ENCODE measurements around the gene CBFA2T3. TPM values are rescaled to one million over a fixed set of nuclear protein-coding genes. Genes with fewer than 3 reads are reported as not detected.

The CBFA2T3 gene
- total and polyA plus RNA-seq, 8 donors = 3.8 to 10.4 (median 5.4) TPM

GRCh38 chr16:88943741-88944140, 33.3 kb downstream of the CBFA2T3 start:
- ATAC-seq (no peak), DNase-seq (peak in 1 of 4 donors; percentile 74)
- Histone ChIP-seq H3K36me3 (no peaks in the 10 kb centered on the region), H3K4me1 (peaks cover 6 to 36% of the 10 kb centered on the region in 2 donors), H3K27ac (no peak overlapping the region), H3K9me3 (no peaks in the 10 kb centered on the region), H3K4me3 (no peak overlapping the region), H3K27me3 (peaks cover 24 to 56% of the 10 kb centered on the region in 2 donors)
- intact Hi-C loops (cut with DNase I) = no loop called here
- TF ChIP-seq CTCF (IDR thresholded peaks at IDR 0.05) = no peak

- ATAC-seq (no peak), DNase-seq (peak in 1 of 4 donors; percentile 48)
- H3K4me1 ChIP-seq = peaks cover 6 to 41% of the 10 kb centered on the region in 2 donors
- H3K4me3 ChIP-seq = no peak overlapping the region
- H3K27me3 ChIP-seq = peaks cover 24 to 62% of the 10 kb centered on the region in 2 donors
- no peaks in the 10 kb centered on the region for H3K36me3 ChIP-seq
- TF ChIP-seq CTCF (IDR thresholded peaks at IDR 0.05) = no peak
- H3K9me3 ChIP-seq = no peaks in the 10 kb centered on the region
- H3K27ac ChIP-seq = no peak overlapping the region
- intact Hi-C loops (cut with DNase I) = no loop called here
Observed at GRCh38 chr16:88943131-88943664, 33.8 kb downstream of the CBFA2T3 start.

GRCh38 chr16:88941913-88942909, 34.8 kb downstream of the CBFA2T3 start:
- no peaks in the 10 kb centered on the region for H3K9me3 ChIP-seq
- H3K4me1 ChIP-seq = peaks cover 6 to 51% of the 10 kb centered on the region in 2 donors
- H3K36me3 ChIP-seq = no peaks in the 10 kb centered on the region
- intact Hi-C loops (cut with DNase I) = no loop called here
- DNase-seq (peak in 1 of 4 donors; percentile 93), ATAC-seq (peak; percentile 69)
- no peak overlapping the region for H3K27ac ChIP-seq
- peak; percentile 63 to 76 for TF ChIP-seq CTCF (IDR thresholded peaks at IDR 0.05)
- H3K4me3 ChIP-seq = peak overlapping the region in 1 of 2 donors; percentile 51
- H3K27me3 ChIP-seq = peaks cover 24 to 72% of the 10 kb centered on the region in 2 donors

GRCh38 chr16:88940862-88941817, 35.9 kb downstream of the CBFA2T3 start:
- Histone ChIP-seq H3K4me1 (peaks cover 12 to 60% of the 10 kb centered on the region in 2 donors), H3K36me3 (no peaks in the 10 kb centered on the region), H3K27me3 (peaks cover 24 to 82% of the 10 kb centered on the region in 2 donors), H3K9me3 (no peaks in the 10 kb centered on the region), H3K27ac (peak overlapping the region in 1 of 2 donors; percentile 67), H3K4me3 (peak overlapping the region; percentile 34 to 51)
- intact Hi-C loops (cut with DNase I) = no loop called here
- no peak for TF ChIP-seq CTCF (IDR thresholded peaks at IDR 0.05)
- ATAC-seq (no peak), DNase-seq (peak in 1 of 4 donors; percentile 86)
